Kidney glomerular epithelial cell (primary cell): ENCODE data around the gene LAMP1.
"Not testable (repeated sequence)": the region's sequence is repeated elsewhere in the genome, so short reads cannot be mapped to it uniquely, and the experiment has no call there.

Experiments used
- DNase-seq: peaks from one replicate; lab custom pipeline; 2025; lab: John Stamatoyannopoulos, UW

Gene LAMP1

GRCh38 chr13:113297370-113298042, 467 bp downstream of the LAMP1 start:
- no peak for DNase-seq

- peak; percentile 31 for DNase-seq
Measured at GRCh38 chr13:113298043-113298945, 1.3 kb downstream of the LAMP1 start.

GRCh38 chr13:113299951-113300350, 2.9 kb downstream of the LAMP1 start:
- no peak for DNase-seq

- DNase-seq, result no peak
Measured at GRCh38 chr13:113302986-113303385, 5.9 kb downstream of the LAMP1 start.

GRCh38 chr13:113304121-113304520, 7.1 kb downstream of the LAMP1 start:
- peak; percentile 34 for DNase-seq

GRCh38 chr13:113305208-113305607, 8.2 kb downstream of the LAMP1 start:
- DNase-seq, result peak; percentile 43

- no peak for DNase-seq
Measured at GRCh38 chr13:113307491-113307890, 10.5 kb downstream of the LAMP1 start.

GRCh38 chr13:113309473-113309872, 12.4 kb downstream of the LAMP1 start:
- no peak for DNase-seq

GRCh38 chr13:113314112-113314511, 17.1 kb downstream of the LAMP1 start:
- not testable (repeated sequence) for DNase-seq

- not testable (repeated sequence) for DNase-seq
Measured at GRCh38 chr13:113314895-113315470, 17.9 kb downstream of the LAMP1 start.

GRCh38 chr13:113315992-113316391, 19.0 kb downstream of the LAMP1 start:
- DNase-seq, result no peak

GRCh38 chr13:113317031-113317430, 20.0 kb downstream of the LAMP1 start:
- DNase-seq, result no peak

- no peak for DNase-seq
Measured at GRCh38 chr13:113318956-113319355, 21.9 kb downstream of the LAMP1 start.

GRCh38 chr13:113319371-113319770, 22.3 kb downstream of the LAMP1 start:
- no peak for DNase-seq

GRCh38 chr13:113320226-113320875, 23.3 kb downstream of the LAMP1 start:
- no peak for DNase-seq

- DNase-seq, result no peak
Measured at GRCh38 chr13:113321546-113321945, 24.5 kb downstream of the LAMP1 start.

GRCh38 chr13:113322043-113322461, 25.0 kb downstream of the LAMP1 start:
- DNase-seq, result no peak

GRCh38 chr13:113322890-113323651, 26.0 kb downstream of the LAMP1 start:
- DNase-seq, result no peak

- no peak for DNase-seq
Measured at GRCh38 chr13:113323869-113324268, 26.8 kb downstream of the LAMP1 start.

- no peak for DNase-seq
Measured at GRCh38 chr13:113324398-113324797, 27.4 kb downstream of the LAMP1 start.

- DNase-seq, result no peak
Measured at GRCh38 chr13:113325779-113326178, 28.7 kb downstream of the LAMP1 start.

- DNase-seq, result no peak
Measured at GRCh38 chr13:113327391-113327765, 30.3 kb downstream of the LAMP1 start.
